ENCODE data around the gene FZR1.

FZR1 gene

GRCh38 chr19:3474010-3474409 is 32.1 kb upstream of the FZR1 start:
- DNase-seq (ENCODE audit: low read depth): no peak

DNA sequence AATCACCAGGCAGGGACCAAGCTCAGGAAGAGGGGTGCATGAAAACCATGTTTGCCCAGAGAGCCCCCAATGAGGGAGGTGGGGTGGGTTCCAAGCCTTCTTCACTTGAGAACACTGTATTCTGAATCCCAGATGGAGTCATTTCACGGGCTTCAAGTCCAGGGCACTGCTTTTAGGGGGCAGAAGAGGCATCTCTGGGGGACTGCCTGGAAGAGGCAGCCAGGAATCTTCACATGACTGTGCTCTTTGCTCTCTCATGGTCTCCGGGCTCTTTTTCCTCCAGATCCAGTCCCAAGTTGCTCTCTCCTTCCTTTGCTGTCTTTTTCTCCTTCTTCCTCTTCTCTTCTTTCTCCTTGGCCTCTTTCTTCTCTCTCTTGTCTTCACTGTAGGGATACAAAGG is 31.5 kb upstream of the FZR1 start:
- DNase-seq (ENCODE audit: low read depth): no peak

DNA sequence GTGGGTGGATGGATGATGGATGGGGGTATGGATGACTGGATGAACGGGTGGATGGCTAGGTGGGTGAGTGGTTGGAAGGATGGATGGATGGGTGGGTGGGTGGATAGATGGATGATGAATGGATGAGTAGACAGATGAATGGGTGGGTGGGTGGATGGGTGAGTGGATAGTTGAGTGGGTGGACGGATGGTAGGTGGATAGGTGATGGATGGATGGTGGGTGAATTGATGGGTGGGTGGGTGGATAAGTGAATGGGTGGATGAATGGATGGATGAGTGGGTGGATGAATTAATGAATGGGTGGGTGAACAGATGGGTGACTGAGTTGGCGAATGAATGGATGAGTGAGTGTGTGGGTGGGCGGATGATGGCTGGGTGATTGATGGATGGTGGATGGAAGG is 30.7 kb upstream of the FZR1 start:
- DNase-seq (ENCODE audit: low read depth): no peak

- DNase-seq (ENCODE audit: low read depth): no peak
Observed at GRCh38 chr19:3476830-3477229, 29.3 kb upstream of the FZR1 start.

DNA sequence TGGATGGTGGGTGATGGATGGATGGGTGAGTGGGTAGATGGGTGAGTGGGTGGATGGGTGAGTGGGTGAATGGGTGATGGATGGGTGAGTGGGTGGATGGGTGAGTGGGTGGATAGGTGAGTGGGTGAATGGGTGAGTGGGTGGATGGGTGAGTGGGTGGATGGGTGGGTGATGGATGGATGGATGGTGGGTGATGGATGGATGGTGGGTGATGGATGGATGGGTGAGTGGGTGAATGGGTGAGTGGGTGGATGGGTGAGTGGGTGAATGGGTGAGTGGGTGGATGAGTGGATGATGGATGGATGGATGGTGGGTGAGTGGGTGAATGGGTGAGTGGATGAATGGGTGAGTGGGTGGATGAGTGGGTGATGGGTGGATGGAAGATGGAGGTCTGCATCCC is 28.6 kb upstream of the FZR1 start:
- no peak for DNase-seq (ENCODE audit: low read depth)

DNA sequence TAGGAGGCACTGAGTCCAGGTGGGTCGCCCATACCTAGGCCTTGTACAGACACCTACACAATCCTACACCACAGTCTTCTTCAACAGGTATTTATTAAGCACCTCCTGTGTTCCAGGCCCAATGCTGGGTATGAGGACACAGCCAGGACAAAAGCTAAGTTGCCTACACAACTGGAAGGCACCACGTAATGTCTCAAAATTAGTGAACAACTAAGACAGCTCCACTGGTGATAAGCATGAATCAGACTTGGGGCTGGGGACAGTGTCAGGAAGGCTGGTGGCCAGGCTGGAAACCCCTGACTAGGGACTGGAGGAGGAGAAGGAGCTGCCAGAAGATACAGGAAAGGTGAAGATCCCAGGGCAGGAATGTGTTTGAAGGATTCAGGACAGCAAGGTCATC is 28.2 kb upstream of the FZR1 start:
- DNase-seq (ENCODE audit: low read depth): no peak

GRCh38 chr19:3478409-3479176 is 27.5 kb upstream of the FZR1 start:
- DNase-seq (ENCODE audit: low read depth): no peak

DNA sequence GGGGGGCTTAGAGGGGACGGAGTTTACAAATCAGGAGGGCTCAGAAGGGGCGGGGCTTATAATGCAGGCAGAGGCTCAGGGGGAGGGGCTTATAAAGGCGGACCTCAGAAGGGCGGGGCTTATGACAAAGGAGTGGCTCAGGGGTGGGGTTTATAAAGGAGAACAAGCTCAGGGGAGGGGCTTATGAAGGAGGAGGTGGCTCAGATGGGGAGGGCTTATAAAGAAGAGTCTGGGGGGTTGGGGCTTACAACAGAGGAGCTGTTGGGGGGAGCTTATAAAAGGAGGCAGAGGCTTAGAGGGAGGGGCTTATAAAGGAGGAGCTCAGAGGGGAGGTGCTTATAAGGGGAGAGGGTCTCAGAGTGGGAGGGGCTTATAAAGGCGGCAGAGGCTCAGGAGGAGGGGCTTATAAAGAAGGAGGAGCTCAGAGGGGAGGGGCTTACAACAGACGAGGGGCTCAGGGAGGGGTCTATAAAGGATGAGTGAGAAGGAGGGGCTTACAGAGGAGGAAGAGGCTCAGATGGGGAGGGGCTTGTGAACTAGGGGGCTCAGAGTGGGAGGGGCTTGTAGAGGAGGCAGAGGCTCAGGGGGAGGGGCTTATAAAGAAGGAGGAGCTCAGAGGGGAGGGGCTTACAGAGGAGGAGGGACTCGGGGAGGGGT is 26.8 kb upstream of the FZR1 start:
- no peak for DNase-seq (ENCODE audit: low read depth)

DNA sequence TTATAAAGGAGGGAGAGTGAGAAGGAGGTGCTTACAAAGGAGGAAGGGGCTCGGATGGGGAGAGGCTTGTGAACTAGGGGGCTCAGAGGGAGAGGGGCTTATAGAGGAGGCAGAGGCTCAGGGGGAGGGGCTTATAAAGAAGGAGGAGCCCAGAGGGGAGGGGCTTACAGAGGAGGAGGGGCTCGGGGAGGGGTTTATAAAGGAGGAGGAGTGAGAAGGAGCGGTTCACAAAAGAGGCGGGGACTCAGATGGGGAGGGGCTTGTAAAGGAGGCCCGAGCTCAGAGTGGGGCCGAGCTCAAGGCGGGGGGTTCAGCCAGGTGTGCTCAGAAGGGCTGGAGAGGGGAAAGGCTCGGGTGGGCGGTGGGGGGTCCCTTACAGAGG is 26.3 kb upstream of the FZR1 start:
- DNase-seq (ENCODE audit: low read depth): no peak

GRCh38 chr19:3480383-3481091 is 25.6 kb upstream of the FZR1 start, which contains the start of gene SMIM24:
SMIM24 (minus strand) TSS chr19:3480525; CDS start chr19:3480463, 62 bp downstream.
- no peak for DNase-seq (ENCODE audit: low read depth)

DNA sequence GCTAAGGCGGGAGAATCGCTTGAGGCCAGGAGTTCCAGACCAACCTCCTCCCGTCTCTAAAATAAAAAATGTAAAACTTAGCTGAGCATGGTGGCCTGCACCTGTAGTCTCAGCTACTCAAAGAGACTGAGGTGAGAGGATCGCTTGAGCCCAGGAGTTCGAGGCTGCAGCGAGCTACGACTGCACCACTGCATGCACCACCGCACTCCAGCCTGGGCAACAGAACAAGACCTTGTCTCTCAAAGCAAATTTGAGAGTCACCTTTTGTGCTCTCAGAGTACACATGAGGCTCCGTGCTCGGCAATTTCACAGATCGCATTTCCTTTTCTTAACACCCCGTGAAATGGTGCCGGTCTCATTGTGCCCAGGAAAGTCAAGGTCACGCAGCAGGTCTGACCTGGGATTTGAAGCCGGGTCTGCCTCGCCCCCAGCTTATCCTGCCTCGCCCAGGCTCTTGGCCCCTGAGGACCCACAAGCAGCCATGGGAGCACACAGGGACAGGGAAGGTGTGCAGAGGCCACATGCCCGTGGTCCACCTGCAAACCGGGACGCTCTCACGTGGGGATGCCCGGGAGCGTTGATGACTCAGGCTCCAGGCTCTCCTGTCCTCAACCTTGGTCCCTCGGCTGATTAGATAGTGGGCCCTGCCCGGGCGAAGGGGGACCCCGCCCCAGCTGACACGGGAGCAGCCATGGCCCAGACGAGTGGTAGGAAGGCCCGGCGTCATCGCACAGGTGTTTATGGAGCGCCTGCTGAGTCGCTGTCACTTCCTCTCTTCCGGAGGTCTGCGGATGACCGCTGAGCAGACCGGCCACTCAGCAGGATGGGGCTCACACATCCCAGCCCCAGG is 24.6 kb upstream of the FZR1 start:
- DNase-seq (ENCODE audit: low read depth): no peak

DNA sequence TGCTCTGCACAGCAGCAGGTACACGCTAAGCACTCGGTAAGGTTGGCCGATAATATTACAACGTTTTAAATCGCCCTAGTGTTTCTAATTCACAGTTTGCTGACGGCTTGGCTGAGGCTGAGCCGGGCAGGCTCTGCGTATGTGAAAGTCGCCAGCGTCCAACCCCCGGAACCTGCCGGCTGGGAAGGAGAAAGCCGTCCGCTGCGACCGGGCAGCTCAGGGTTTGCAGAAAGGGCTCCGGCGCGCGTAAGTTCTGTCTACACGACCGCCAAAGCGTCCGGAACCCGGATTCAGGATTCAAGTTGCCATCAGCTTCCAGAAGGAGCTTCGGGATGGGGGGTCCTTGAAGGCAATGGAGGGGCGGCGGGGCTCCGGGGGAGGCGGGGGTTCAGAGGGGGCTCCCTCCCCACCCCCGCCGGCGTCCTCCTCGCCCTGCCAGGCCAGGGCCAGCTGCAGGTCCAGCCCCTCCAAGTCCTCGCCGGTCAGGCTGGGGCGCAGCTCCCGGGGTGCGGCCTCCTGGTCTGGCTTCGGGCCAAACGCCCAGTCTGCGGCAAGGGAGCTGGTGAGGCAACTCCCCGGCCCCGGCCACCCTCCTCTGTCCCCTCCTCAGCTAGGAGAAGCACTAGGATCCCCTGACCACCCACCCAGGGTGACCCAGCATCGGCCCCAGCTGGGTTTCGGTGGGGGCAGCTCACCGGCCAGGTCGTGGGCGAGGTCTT is 23.4 kb upstream of the FZR1 start:
- DNase-seq (ENCODE audit: low read depth): no peak

- no peak for DNase-seq (ENCODE audit: low read depth)
Observed at GRCh38 chr19:3483226-3483628, 22.9 kb upstream of the FZR1 start, which contains the start of gene SMIM44. SMIM44 (minus strand) TSS chr19:3483441; CDS start chr19:3483403, 38 bp downstream.

DNA sequence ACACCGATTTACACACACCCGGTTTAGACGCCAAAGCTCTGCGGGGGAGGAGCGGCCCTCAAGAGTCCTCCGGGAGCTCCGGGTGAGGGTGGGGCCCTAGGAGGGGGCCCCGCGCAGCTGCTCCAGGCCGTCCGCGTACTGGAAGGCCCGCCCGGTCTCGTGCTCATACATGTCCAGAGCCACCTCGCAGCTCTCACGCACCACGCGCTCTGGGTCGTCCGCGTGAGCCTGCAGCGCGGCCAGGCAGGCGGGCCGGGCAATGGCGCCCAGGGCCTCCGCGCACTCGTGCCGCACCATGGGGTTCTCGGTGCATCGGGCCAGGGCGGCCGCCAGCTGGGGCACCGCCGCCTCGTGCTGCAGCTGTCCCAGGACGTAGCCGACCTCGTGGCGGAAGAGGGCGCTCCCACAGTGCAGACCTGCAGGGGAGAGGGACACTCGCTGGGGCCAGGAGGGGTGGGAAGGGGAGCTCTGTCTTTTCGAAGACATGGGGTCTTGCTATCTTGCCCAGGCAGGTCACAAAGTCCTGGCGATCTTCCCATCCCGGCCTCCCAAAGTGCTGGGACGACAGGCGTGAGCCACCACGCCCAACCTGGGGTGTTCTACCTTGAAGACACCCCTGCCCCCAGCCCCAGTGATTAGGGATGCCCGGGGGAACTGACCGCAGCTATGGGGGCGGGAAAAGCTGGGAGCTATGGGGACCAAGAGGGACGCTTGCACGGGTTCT is 14.6 kb upstream of the FZR1 start:
- no peak for DNase-seq (ENCODE audit: low read depth)

GRCh38 chr19:3492131-3492839 is 13.8 kb upstream of the FZR1 start:
- DNase-seq (ENCODE audit: low read depth): no peak

DNA sequence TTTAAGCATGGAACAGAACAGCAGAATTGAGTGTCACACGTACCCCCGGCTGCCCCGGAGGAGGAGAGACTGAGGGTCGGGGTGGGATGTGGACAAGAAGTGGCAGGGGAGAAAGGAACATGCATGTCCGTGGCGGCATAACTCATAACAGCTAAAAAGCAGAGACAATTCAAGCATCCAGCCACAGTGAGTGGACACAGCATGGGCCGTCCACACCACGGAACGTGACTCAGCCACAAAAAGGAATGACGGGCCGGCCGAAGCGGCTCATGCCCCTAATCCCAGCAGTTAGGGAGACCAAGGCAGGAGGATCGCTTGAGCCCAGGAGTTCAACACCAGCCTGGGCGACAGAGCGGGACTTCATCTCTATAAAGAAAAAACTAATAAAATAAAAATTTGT is 13.2 kb upstream of the FZR1 start:
- DNase-seq (ENCODE audit: low read depth): no peak

DNA sequence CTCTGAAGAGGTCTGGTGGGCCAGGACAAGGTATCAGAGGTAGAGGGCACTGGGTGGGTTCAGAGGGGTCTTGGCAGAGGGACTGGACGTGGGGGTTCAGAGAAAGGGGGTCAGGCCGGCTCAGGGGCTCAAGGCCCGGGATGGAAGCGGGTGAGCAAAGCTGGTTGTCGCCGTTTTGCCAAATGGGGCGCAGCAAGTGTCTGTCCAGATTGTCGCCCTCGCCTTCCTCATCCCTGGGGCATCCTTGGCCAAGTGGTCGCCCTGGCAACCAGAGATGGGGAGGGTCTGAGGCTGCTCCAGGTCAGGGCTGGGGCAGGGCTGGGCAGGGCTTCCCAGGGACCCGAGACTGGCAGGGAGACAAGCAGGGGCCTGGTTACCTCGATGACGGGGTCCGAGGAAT is 12.5 kb upstream of the FZR1 start:
- no peak for DNase-seq (ENCODE audit: low read depth)

DNA sequence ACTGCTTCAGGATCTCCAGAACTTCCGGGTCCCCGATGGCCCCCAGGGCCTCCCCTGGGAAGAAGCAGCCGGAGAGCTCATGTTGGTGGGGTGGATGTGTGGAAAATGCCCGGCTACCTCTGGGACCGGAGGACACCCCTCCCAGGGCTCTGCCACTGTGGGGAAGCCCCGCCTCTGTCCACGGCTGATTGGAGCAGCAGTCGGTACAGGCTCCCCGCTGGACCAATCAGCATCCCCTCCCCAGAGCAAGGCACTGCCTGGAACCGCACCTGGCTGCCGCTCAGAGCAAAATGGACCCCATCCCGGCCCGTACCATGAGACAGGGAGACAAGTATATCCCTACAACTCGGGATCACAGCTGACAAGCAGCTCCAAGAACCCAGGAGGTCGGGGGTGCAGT is 12.1 kb upstream of the FZR1 start:
- no peak for DNase-seq (ENCODE audit: low read depth)

GRCh38 chr19:3494559-3494958 is 11.6 kb upstream of the FZR1 start:
- DNase-seq (ENCODE audit: low read depth): peak; percentile 20

Data from T-helper 22 cell (primary cell).